IMR-90 (cell line): ENCODE results near the gene GDI2. TPM values are rescaled to one million over a fixed set of nuclear protein-coding genes. Genes with fewer than 3 reads are reported as not detected.

Source experiments
- CHD1 ChIP-seq: IDR thresholded peaks from 2 replicates; pipeline ENCODE4 v1.6.1; 2012; ENCODE audit warnings: low read depth, low read length, improper control_type of control experiment
- ELK1 ChIP-seq: fragments of 150-350 bp; IDR thresholded peaks from 2 replicates; pipeline ENCODE4 v1.6.1; 2016; ENCODE audit warnings: low read depth, mild to moderate bottlenecking, low read length, moderate library complexity, borderline replicate concordance
- FOS ChIP-seq: fragments of 150-350 bp; IDR thresholded peaks from 2 replicates; pipeline ENCODE4 v1.6.1; 2016; ENCODE audit warnings: low read depth, low read length
- polyA plus RNA-seq, 3 experiments: library from polyadenylated mRNA; depleted of rRNA; stranded (reverse); fragments of >200 nt; gene quantifications; 2 replicates each; pipeline ENCODE4 v1.2.3, GENCODE V29; 2012; ENCODE audit warnings: low replicate concordance in 1 of 3
- total RNA-seq: library from RNA; depleted of rRNA; stranded (reverse); fragments of >200 nt; gene quantifications from 2 replicates; pipeline ENCODE4 v1.2.3, GENCODE V29; 2012

GDI2 gene
- total and polyA plus RNA-seq, 2 of the 4 experiments (the other 2 are of a cell fraction), result 171 to 396 TPM

GRCh38 chr10:5813341-5814109 is at the start of gene GDI2 (continued):
- TF ChIP-seq ELK1 (no peak), CHD1 (0 out of 2 replicates have a peak, but pooled peaks have one; percentile 10), FOS (no peak)
